ENCODE data around the gene DCLK1. TPM values are rescaled to one million over a fixed set of nuclear protein-coding genes. Genes with fewer than 3 reads are reported as not detected.
A peak's percentile ranks its signal among the peaks of the same experiment; 100 is the strongest.

DCLK1 gene
- total RNA-seq, 1 donor from 2014 or later, result under 0.01 TPM

GRCh38 chr13:36006894-36007675 lies 124.1 kb downstream of the DCLK1 start:
- TF ChIP-seq, protein P1, sequence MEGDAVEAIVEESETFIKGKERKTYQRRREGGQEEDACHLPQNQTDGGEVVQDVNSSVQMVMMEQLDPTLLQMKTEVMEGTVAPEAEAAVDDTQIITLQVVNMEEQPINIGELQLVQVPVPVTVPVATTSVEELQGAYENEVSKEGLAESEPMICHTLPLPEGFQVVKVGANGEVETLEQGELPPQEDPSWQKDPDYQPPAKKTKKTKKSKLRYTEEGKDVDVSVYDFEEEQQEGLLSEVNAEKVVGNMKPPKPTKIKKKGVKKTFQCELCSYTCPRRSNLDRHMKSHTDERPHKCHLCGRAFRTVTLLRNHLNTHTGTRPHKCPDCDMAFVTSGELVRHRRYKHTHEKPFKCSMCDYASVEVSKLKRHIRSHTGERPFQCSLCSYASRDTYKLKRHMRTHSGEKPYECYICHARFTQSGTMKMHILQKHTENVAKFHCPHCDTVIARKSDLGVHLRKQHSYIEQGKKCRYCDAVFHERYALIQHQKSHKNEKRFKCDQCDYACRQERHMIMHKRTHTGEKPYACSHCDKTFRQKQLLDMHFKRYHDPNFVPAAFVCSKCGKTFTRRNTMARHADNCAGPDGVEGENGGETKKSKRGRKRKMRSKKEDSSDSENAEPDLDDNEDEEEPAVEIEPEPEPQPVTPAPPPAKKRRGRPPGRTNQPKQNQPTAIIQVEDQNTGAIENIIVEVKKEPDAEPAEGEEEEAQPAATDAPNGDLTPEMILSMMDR (IDR thresholded peaks at IDR 0.05; ENCODE audit: insufficient read depth, low read length, severe bottlenecking), result no peak
- Histone ChIP-seq H3K4me3 (ENCODE audit: low read depth, low read length) (no peak overlapping the region), H3K27me3 (ENCODE audit: control insufficient read depth, insufficient read depth, low read length) (no peaks in the 10 kb centered on the region), H3K36me3 (ENCODE audit: control insufficient read depth, insufficient read depth, low read length) (no peaks in the 10 kb centered on the region)
- no peak for DNase-seq (ENCODE audit: low read depth)
- FAIRE-seq, result no peak

DNA sequence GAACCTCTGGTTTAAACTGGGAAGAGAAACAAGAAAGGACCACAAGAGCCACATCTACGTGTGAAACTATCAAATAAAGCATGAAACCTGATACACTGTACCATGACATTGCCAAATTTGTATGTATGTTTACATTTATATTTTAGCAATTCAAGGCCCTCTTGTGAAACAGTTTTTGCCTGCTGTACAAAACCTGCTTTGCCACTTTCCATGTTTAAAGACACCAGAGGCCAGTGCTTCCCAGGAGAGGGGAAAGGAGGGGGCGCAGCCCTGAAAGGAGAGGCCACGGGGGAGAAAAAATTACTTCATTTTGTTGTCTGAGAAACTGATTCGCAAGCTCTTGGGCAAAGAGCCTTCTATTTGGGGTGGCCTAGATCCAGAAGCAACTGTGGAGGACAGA lies 124.8 kb downstream of the DCLK1 start:
- Histone ChIP-seq H3K4me3 (ENCODE audit: low read depth, low read length) (no peak overlapping the region), H3K36me3 (ENCODE audit: control insufficient read depth, insufficient read depth, low read length) (no peaks in the 10 kb centered on the region), H3K27me3 (ENCODE audit: control insufficient read depth, insufficient read depth, low read length) (no peaks in the 10 kb centered on the region)
- DNase-seq (ENCODE audit: low read depth) (peak; percentile 55), FAIRE-seq (no peak)
- TF ChIP-seq, protein P1 (IDR thresholded peaks at IDR 0.05; ENCODE audit: insufficient read depth, low read length, severe bottlenecking), result no peak

GRCh38 chr13:36001561-36001960 lies 129.6 kb downstream of the DCLK1 start:
- TF ChIP-seq, protein P1 (IDR thresholded peaks at IDR 0.05; ENCODE audit: insufficient read depth, low read length, severe bottlenecking), result no peak
- Histone ChIP-seq H3K27me3 (ENCODE audit: control insufficient read depth, insufficient read depth, low read length) (no peaks in the 10 kb centered on the region), H3K4me3 (ENCODE audit: low read depth, low read length) (no peak overlapping the region), H3K36me3 (ENCODE audit: control insufficient read depth, insufficient read depth, low read length) (no peaks in the 10 kb centered on the region)
- DNase-seq (ENCODE audit: low read depth), result no peak
- FAIRE-seq, result no peak

GRCh38 chr13:36000028-36000427 lies 131.2 kb downstream of the DCLK1 start:
- Histone ChIP-seq H3K4me3 (ENCODE audit: low read depth, low read length) (no peak overlapping the region), H3K27me3 (ENCODE audit: control insufficient read depth, insufficient read depth, low read length) (no peaks in the 10 kb centered on the region), H3K36me3 (ENCODE audit: control insufficient read depth, insufficient read depth, low read length) (no peaks in the 10 kb centered on the region)
- FAIRE-seq, result no peak
- no peak for DNase-seq (ENCODE audit: low read depth)
- TF ChIP-seq, protein P1 (IDR thresholded peaks at IDR 0.05; ENCODE audit: insufficient read depth, low read length, severe bottlenecking), result no peak

DNA sequence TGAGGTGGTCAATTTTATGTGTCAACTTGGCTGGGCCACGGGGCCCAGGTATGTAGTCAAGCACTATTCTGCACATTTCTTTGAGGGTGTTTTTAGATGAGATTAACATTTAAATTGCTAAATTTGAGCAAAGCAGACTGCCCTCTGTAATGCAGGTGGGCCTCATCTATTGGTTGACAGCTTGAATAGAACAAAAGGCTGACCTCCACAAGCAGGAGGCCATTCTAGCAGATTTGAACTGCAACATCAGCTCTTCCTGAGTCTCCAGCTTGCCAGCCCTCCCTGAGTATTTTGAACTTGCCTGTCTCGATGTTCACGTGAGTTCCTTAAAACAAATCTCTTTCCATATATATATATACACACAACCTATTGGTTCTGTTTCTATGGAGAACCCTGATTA lies 134.8 kb downstream of the DCLK1 start:
- peaks cover 2% of the 10 kb centered on the region for H3K27me3 ChIP-seq (ENCODE audit: control insufficient read depth, insufficient read depth, low read length)
- H3K36me3 ChIP-seq (ENCODE audit: control insufficient read depth, insufficient read depth, low read length), result no peaks in the 10 kb centered on the region
- TF ChIP-seq, protein P1 (IDR thresholded peaks at IDR 0.05; ENCODE audit: insufficient read depth, low read length, severe bottlenecking), result no peak
- FAIRE-seq (no peak), DNase-seq (ENCODE audit: low read depth) (no peak)
- H3K4me3 ChIP-seq (ENCODE audit: low read depth, low read length), result no peak overlapping the region

GRCh38 chr13:35995136-35995535 lies 136.0 kb downstream of the DCLK1 start:
- H3K4me3 ChIP-seq (ENCODE audit: low read depth, low read length), result no peak overlapping the region
- TF ChIP-seq, protein P1 (IDR thresholded peaks at IDR 0.05; ENCODE audit: insufficient read depth, low read length, severe bottlenecking), result no peak
- DNase-seq (ENCODE audit: low read depth) (peak; percentile 20), FAIRE-seq (no peak)
- H3K36me3 ChIP-seq (ENCODE audit: control insufficient read depth, insufficient read depth, low read length), result no peaks in the 10 kb centered on the region
- H3K27me3 ChIP-seq (ENCODE audit: control insufficient read depth, insufficient read depth, low read length), result peaks cover 2% of the 10 kb centered on the region
